AG09309 (cell line): Measurements from ENCODE around the gene THOC7.
A peak's percentile ranks its signal among the peaks of the same experiment; 100 is the strongest.

ENCODE experiments used
- DNase-seq: peaks from one replicate; pipeline ENCODE4 v3.0.0-alpha.2; 2010; ENCODE audit warnings: low read depth
- H3K4me3 ChIP-seq: 2 replicates; pipeline ENCODE4 v1.5.1; 2011; ENCODE audit warnings: mild to moderate bottlenecking, low read depth, low read length, moderate library complexity; ENCODE audit not compliant: control insufficient read depth
- CTCF ChIP-seq: IDR thresholded peaks from 2 replicates; pipeline ENCODE4 v1.5.1; 2011; ENCODE audit warnings: mild to moderate bottlenecking, low read depth, low read length, inconsistent platforms; ENCODE audit not compliant: insufficient read depth, control insufficient read depth; ENCODE audit errors: missing control alignments

The THOC7 gene

GRCh38 chr3:63819151-63819398 is 44.5 kb downstream of the THOC7 start, which contains the start of gene C3orf49:
TSS of gene C3orf49 (plus strand) at chr3:63819299. CDS start at chr3:63819472, 173 bp downstream.
- H3K4me3 ChIP-seq = no peak within 1 kb of the TSS
- no peak for TF ChIP-seq CTCF
- DNase-seq = no peak

- peak; percentile 21 for DNase-seq
- H3K4me3 ChIP-seq = no peak overlapping the region
- TF ChIP-seq CTCF = peak; percentile 75
Measured at GRCh38 chr3:63818282-63819150, 45.1 kb downstream of the THOC7 start.

- DNase-seq = no peak
- TF ChIP-seq CTCF = no peak
- no peak overlapping the region for H3K4me3 ChIP-seq
Measured at GRCh38 chr3:63817225-63817624, 46.4 kb downstream of the THOC7 start.

- H3K4me3 ChIP-seq = no peak overlapping the region
- no peak for TF ChIP-seq CTCF
- DNase-seq = no peak
Measured at GRCh38 chr3:63814237-63814636, 49.4 kb downstream of the THOC7 start.

- H3K4me3 ChIP-seq = no peak overlapping the region
- TF ChIP-seq CTCF = no peak
- DNase-seq = no peak
Measured at GRCh38 chr3:63809607-63810006, 54.0 kb downstream of the THOC7 start.

GRCh38 chr3:63808633-63809032 is 55.0 kb downstream of the THOC7 start:
- H3K4me3 ChIP-seq = no peak overlapping the region
- no peak for DNase-seq
- no peak for TF ChIP-seq CTCF

GRCh38 chr3:63807961-63808565 is 55.5 kb downstream of the THOC7 start:
- TF ChIP-seq CTCF = no peak
- no peak overlapping the region for H3K4me3 ChIP-seq
- no peak for DNase-seq
